A549 (cell line): ENCODE measurements around the gene CCDC85A.

Experiments used
- CHD2 ChIP-seq: fragments of 150-350 bp; IDR thresholded peaks from 2 replicates; pipeline ENCODE4 v1.6.1; 2014; ENCODE audit warnings: low read length; ENCODE audit not compliant: partially characterized antibody
- CHD4 ChIP-seq: fragments of 200-600 bp; sonication (generic); IDR thresholded peaks from 2 replicates; pipeline ENCODE4 v1.6.1; 2016; ENCODE audit warnings: antibody characterized with exemption, mild to moderate bottlenecking, borderline replicate concordance
- HDAC2 ChIP-seq: fragments of 200-600 bp; sonication (generic); IDR thresholded peaks from 2 replicates; pipeline ENCODE4 v1.6.1; 2016
- HMGXB4 ChIP-seq: fragments of 250-450 bp; sonication (Bioruptor Pico); IDR thresholded peaks from 2 replicates; pipeline ENCODE4 v1.5.0; 2021; ENCODE audit warnings: mild to moderate bottlenecking, moderate library complexity, borderline replicate concordance
- JUN ChIP-seq, 2 experiments: fragments of >200 bp; sonication (Bioruptor Twin); formaldehyde crosslinking; IDR thresholded peaks; 2 replicates in 1 of 2; 3 replicates in 1 of 2; pipeline ENCODE4 v1.6.1; 2016 to 2017
- JUNB ChIP-seq: fragments of >200 bp; sonication (Bioruptor Twin); formaldehyde crosslinking; IDR thresholded peaks from 2 replicates; pipeline ENCODE4 v1.6.1; 2016
- NFE2L2 ChIP-seq: fragments of 150-350 bp; conservative IDR thresholded peaks from 2 replicates; pipeline ENCODE4 v1.6.1; 2014; ENCODE audit warnings: low read length
- POLR2A ChIP-seq: IDR thresholded peaks from 2 replicates; pipeline ENCODE4 v1.6.1; 2012; ENCODE audit warnings: mild to moderate bottlenecking, low read length
- REST ChIP-seq: fragments of 200-600 bp; sonication (generic); IDR thresholded peaks from 2 replicates; pipeline ENCODE4 v1.6.1; 2016; ENCODE audit warnings: antibody characterized with exemption, mild to moderate bottlenecking, moderate library complexity
- RNF2 ChIP-seq: fragments of 200-600 bp; sonication (generic); IDR thresholded peaks from 2 replicates; pipeline ENCODE4 v1.6.1; 2016; ENCODE audit warnings: low read depth, mild to moderate bottlenecking, antibody characterized with exemption, moderate library complexity, borderline replicate concordance
- TFCP2L1 ChIP-seq: fragments of 250-450 bp; sonication (Bioruptor Pico); IDR thresholded peaks from 2 replicates; pipeline ENCODE4 v1.5.0; 2021; ENCODE audit warnings: mild to moderate bottlenecking
- TF ChIP-seq, protein P1 (sequence below): fragments of >200 bp; sonication (Bioruptor Twin); formaldehyde crosslinking; IDR thresholded peaks from 3 replicates; pipeline ENCODE4 v1.5.1; 2016
- TF ChIP-seq, protein P2 (sequence below): fragments of 450-650 bp; IDR thresholded peaks from 2 replicates; pipeline ENCODE4 v1.6.1; 2014; ENCODE audit warnings: antibody characterized with exemption

DNA sequence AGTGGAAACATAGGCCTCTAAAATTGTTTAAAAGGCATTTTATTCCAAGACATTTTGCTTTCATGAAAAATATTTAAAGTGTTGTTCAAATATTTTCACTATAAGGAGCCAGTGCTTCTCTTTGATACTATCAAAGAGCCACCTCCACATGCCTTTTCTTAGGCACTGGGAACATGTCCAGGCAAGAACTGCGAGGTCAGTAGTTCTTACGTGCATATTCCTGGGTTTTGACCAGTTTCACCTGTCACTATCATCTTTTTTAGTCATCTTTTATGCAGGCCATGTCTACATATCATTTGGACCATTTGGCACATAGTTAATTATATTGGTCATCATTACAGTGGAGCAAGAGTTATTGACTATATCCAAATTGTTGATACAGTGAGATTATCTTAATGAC, 195.3 kb downstream of the CCDC85A start:
- TF ChIP-seq NFE2L2 = no peak
- TF ChIP-seq, protein P1, sequence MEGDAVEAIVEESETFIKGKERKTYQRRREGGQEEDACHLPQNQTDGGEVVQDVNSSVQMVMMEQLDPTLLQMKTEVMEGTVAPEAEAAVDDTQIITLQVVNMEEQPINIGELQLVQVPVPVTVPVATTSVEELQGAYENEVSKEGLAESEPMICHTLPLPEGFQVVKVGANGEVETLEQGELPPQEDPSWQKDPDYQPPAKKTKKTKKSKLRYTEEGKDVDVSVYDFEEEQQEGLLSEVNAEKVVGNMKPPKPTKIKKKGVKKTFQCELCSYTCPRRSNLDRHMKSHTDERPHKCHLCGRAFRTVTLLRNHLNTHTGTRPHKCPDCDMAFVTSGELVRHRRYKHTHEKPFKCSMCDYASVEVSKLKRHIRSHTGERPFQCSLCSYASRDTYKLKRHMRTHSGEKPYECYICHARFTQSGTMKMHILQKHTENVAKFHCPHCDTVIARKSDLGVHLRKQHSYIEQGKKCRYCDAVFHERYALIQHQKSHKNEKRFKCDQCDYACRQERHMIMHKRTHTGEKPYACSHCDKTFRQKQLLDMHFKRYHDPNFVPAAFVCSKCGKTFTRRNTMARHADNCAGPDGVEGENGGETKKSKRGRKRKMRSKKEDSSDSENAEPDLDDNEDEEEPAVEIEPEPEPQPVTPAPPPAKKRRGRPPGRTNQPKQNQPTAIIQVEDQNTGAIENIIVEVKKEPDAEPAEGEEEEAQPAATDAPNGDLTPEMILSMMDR = no peak
- no peak for TF ChIP-seq JUN (IDR thresholded peaks at IDR 0.05)
- no peak for TF ChIP-seq POLR2A
- no peak for TF ChIP-seq CHD2
- TF ChIP-seq, protein P2, sequence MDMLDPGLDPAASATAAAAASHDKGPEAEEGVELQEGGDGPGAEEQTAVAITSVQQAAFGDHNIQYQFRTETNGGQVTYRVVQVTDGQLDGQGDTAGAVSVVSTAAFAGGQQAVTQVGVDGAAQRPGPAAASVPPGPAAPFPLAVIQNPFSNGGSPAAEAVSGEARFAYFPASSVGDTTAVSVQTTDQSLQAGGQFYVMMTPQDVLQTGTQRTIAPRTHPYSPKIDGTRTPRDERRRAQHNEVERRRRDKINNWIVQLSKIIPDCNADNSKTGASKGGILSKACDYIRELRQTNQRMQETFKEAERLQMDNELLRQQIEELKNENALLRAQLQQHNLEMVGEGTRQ = no peak
- TF ChIP-seq HDAC2 = no peak
- TF ChIP-seq JUNB = no peak
- no peak for TF ChIP-seq CHD4
- no peak for TF ChIP-seq REST
- TF ChIP-seq RNF2 = no peak
- TF ChIP-seq TFCP2L1 = no peak
- no peak for TF ChIP-seq HMGXB4 (CRISPR knock-in tag)
